Type B pancreatic cell (in vitro differentiated cells): ENCODE data around the gene FAM209A. TPM values are rescaled to one million over a fixed set of nuclear protein-coding genes. Genes with fewer than 3 reads are reported as not detected.

Experiments used
- DNase-seq: peaks from one replicate; pipeline ENCODE4 v3.0.0; 2021; ENCODE audit warnings: mixed read lengths; ENCODE audit not compliant: unreplicated experiment; ENCODE audit errors: extremely low spot score
- H3K27ac Mint-ChIP-seq: 2 replicates; pipeline ENCODE4 v1.8.0; 2021; ENCODE audit warnings: mild to moderate bottlenecking, mixed read lengths
- H3K27me3 Mint-ChIP-seq: 2 replicates; pipeline ENCODE4 v1.8.0; 2021; ENCODE audit warnings: mixed read lengths
- H3K36me3 Mint-ChIP-seq: 2 replicates; pipeline ENCODE4 v1.8.0; 2021; ENCODE audit warnings: mixed read lengths
- H3K4me1 Mint-ChIP-seq: one replicate; pipeline ENCODE4 v1.8.0; 2021; ENCODE audit warnings: mixed read lengths; ENCODE audit not compliant: unreplicated experiment
- H3K4me3 Mint-ChIP-seq: 2 replicates; pipeline ENCODE4 v1.8.0; 2021; ENCODE audit warnings: mild to moderate bottlenecking, mixed read lengths
- H3K9me3 Mint-ChIP-seq: 2 replicates; pipeline ENCODE4 v1.8.0; 2021; ENCODE audit warnings: mixed read lengths
- CTCF ChIP-seq: fragments of 200-600 bp; sonication (generic); conservative IDR thresholded peaks from 2 replicates; pipeline ENCODE4 v1.5.0; 2021; ENCODE audit warnings: antibody characterized with exemption, mild to moderate bottlenecking
- total RNA-seq: library from RNA; stranded (reverse); gene quantifications from 2 replicates; pipeline ENCODE4 v1.2.1, GENCODE V29; 2021; ENCODE audit warnings: low replicate concordance

Gene FAM209A
- total RNA-seq, 1 donor from 2014 or later = 0.46 TPM

GRCh38 chr20:56517211-56517610 is 7.3 kb upstream of the FAM209A start:
- H3K4me1 Mint-ChIP-seq = peaks cover 5% of the 10 kb centered on the region
- peaks cover 38% of the 10 kb centered on the region for H3K36me3 Mint-ChIP-seq
- H3K27me3 Mint-ChIP-seq = no peaks in the 10 kb centered on the region
- no peak for DNase-seq
- no peak overlapping the region for H3K4me3 Mint-ChIP-seq
- TF ChIP-seq CTCF = no peak
- H3K27ac Mint-ChIP-seq = no peak overlapping the region
- H3K9me3 Mint-ChIP-seq = peaks cover 12% of the 10 kb centered on the region

GRCh38 chr20:56517641-56518040 is 6.9 kb upstream of the FAM209A start:
- H3K9me3 Mint-ChIP-seq = peaks cover 12% of the 10 kb centered on the region
- DNase-seq = no peak
- no peak overlapping the region for H3K4me3 Mint-ChIP-seq
- TF ChIP-seq CTCF = no peak
- H3K27me3 Mint-ChIP-seq = no peaks in the 10 kb centered on the region
- H3K4me1 Mint-ChIP-seq = peaks cover 5% of the 10 kb centered on the region
- peaks cover 38% of the 10 kb centered on the region for H3K36me3 Mint-ChIP-seq
- H3K27ac Mint-ChIP-seq = no peak overlapping the region

- Mint-ChIP-seq H3K9me3 (peaks cover 12% of the 10 kb centered on the region), H3K4me3 (no peak overlapping the region), H3K27me3 (no peaks in the 10 kb centered on the region), H3K4me1 (peaks cover 5% of the 10 kb centered on the region), H3K36me3 (peaks cover 38% of the 10 kb centered on the region), H3K27ac (no peak overlapping the region)
- no peak for TF ChIP-seq CTCF
- no peak for DNase-seq
Observed at GRCh38 chr20:56518126-56518525, 6.4 kb upstream of the FAM209A start.

- Mint-ChIP-seq H3K9me3 (peaks cover 12% of the 10 kb centered on the region), H3K27ac (no peak overlapping the region), H3K4me1 (peaks cover 5% of the 10 kb centered on the region), H3K27me3 (no peaks in the 10 kb centered on the region), H3K4me3 (no peak overlapping the region), H3K36me3 (peaks cover 38% of the 10 kb centered on the region)
- DNase-seq = no peak
- TF ChIP-seq CTCF = no peak
Observed at GRCh38 chr20:56518721-56519398, 5.7 kb upstream of the FAM209A start.

GRCh38 chr20:56519551-56519950 is 5.0 kb upstream of the FAM209A start:
- no peak for DNase-seq
- H3K36me3 Mint-ChIP-seq = peaks cover 38% of the 10 kb centered on the region
- H3K27me3 Mint-ChIP-seq = no peaks in the 10 kb centered on the region
- peaks cover 5% of the 10 kb centered on the region for H3K4me1 Mint-ChIP-seq
- H3K4me3 Mint-ChIP-seq = no peak overlapping the region
- no peak overlapping the region for H3K27ac Mint-ChIP-seq
- peaks cover 12% of the 10 kb centered on the region for H3K9me3 Mint-ChIP-seq
- TF ChIP-seq CTCF = no peak
